Cardiac septum (tissue), 1 donor: ENCODE data around the gene MYMX. TPM values are rescaled to one million over a fixed set of nuclear protein-coding genes. Genes with fewer than 3 reads are reported as not detected.
"Not testable (repeated sequence)": the region's sequence is repeated elsewhere in the genome, so short reads cannot be mapped to it uniquely, and the experiment has no call there.

Source experiments
- DNase-seq: peaks from one replicate; pipeline ENCODE4 v3.0.0-alpha.2; 2020; ENCODE audit warnings: low spot score
- intact Hi-C: fragments of 100-400 bp; cut with DNase I; formaldehyde crosslinking; loops from one replicate; pipeline ENCODE4 v1.14.0; 2022
- long read RNA-seq: library from polyadenylated mRNA; unstranded; transcript quantifications from one replicate; pipeline ENCODE4 v2.0.0, GENCODE V29; 2021
- total RNA-seq: library from RNA; stranded (reverse); fragmentation: NEBNext Ultra II Directional; extraction: Animal tissue kit (Norgen Biotek cat#: 25700); gene quantifications from one replicate; pipeline ENCODE4 v1.2.1, GENCODE V29; 2021
- donor health status: DM: no; HTN: no; CAD: no.

Gene MYMX
- total RNA-seq, result 0.30 TPM
- long read RNA-seq, partial matches to known transcripts, result 0 of 1 reads
- long read RNA-seq, other reads (novel, unspliced or antisense), result 1 of 1 reads

DNA sequence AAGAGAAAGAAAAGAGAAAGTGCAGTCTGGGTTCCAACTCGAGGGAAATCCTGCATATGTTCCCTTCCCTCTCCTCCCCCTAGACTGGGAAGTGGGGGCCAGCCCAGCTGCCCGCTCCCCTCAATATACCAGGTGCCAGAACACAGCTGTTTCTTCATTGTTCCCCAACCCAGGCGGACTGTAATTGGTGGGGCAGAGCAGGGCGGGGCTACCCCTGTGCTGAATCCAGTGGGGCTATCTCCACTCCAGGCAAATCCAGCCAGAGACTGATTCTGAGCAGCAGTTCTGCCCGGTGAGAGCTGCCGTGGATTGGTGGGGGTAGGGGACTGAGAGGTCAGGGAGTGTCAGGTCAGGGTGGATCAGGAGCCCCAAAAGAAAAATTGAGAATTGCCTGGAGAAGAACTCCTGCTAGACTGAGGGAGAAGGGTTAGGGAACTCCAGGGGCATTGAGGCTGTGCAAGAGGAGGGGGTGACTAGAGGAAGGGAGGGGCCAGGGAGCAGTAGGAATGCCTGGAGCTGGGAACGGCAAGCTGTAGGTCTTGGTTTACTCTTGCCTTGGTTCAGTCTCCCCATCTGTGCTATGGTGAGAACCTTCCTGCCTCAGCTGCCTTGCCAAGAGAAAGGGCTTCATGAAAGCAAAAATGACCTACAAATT is at the start of gene MYMX:
TSS of gene MYMX (plus strand) at position 250 of the 655 bp plus-strand sequence. CDS start 546 bp downstream, outside the sequence.
- intact Hi-C loops, result no loop called here
- peak; percentile 66 for DNase-seq

- intact Hi-C loops, result no loop called here
- DNase-seq, result no peak
Measured at GRCh38 chr6:44167567-44167966, 49.2 kb upstream of the MYMX start.

DNA sequence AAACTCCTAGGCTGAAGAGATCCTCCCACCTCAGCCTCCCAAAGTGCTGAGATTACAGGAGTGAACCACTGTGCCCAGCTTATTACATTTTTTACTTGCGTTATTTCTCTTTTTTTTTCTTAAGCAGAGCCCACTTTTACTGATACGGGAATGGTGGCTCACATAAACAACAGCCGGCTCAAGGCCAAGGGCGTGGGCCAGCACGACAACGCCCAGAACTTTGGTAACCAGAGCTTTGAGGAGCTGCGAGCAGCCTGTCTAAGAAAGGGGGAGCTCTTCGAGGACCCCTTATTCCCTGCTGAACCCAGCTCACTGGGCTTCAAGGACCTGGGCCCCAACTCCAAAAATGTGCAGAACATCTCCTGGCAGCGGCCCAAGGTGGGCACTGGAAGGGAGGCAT is 47.6 kb upstream of the MYMX start:
- intact Hi-C loops, result no loop called here
- no peak for DNase-seq

- intact Hi-C loops, result no loop called here
- no peak for DNase-seq
Measured at GRCh38 chr6:44169886-44170570, 46.7 kb upstream of the MYMX start.

DNA sequence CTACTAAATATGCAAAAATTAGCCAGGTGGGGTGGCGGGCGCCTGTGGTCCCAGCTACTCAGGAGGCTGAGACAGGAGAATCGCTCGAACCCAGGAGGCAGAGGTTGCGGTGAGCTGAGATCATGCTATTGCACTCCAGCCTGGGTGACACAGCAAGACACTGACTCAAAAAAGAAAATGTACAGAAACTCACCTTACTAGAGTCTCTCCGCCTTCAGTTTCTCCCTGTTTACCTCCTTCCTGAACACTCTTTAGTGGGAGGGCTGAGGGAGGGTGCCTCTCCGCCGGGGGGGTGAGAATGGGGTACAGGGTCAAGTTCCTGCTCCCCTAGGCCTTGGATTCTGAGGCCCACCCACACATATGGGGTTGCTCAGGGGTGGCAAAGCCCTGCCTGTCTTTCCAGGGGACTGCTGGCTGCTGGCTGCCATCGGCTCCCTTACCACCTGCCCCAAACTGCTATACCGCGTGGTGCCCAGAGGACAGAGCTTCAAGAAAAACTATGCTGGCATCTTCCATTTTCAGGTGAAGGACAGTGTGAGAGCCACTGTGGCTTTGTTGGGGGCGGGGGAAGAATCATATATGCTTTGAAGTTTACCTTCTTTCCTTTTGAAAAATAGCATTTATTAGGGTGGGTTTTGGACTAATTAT is 44.7 kb upstream of the MYMX start:
- intact Hi-C loops, result loop anchor here (2.0 kb wide), 2 partner anchors 63 to 85 kb away; partner anchors contain the start of gene SLC35B2
- no peak for DNase-seq

DNA sequence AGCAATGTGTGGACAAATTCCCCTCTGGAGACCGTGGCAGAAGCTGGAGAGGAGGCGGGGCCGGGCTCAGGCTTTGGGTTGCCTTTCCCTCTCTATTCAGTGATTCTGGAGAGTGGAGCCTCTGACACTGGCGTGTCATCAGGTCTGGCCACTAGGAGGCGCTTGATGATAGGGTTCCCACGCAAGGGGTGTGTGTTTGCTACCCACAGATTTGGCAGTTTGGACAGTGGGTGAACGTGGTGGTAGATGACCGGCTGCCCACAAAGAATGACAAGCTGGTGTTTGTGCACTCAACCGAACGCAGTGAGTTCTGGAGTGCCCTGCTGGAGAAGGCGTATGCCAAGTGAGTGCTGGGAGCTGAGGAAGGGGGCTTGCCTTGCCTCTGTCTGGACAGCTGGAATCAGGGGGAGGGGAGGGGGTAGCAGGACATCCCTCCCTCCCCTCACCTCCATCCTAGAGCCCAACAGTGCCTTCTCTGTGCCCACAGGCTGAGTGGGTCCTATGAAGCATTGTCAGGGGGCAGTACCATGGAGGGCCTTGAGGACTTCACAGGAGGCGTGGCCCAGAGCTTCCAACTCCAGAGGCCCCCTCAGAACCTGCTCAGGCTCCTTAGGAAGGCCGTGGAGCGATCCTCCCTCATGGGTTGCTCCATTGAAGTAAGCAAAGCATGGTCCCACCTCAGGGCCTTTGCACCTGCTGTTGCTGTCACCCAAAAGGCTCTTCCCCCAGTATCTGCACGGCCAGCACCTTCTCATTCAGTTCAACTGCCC is 43.8 kb upstream of the MYMX start:
- intact Hi-C loops, result loop anchor here (2.0 kb wide), 2 partner anchors 62 to 84 kb away; partner anchors contain the start of gene SLC35B2
- DNase-seq, result peak; percentile 89

- intact Hi-C loops, result no loop called here
- no peak for DNase-seq
Measured at GRCh38 chr6:44176130-44176761, 40.5 kb upstream of the MYMX start.

- intact Hi-C loops, result no loop called here
- DNase-seq, result no peak
Measured at GRCh38 chr6:44176762-44177509, 39.8 kb upstream of the MYMX start.

GRCh38 chr6:44177691-44178423 is 38.9 kb upstream of the MYMX start:
- DNase-seq, result no peak

GRCh38 chr6:44178424-44179071 is 38.2 kb upstream of the MYMX start:
- intact Hi-C loops, result no loop called here
- no peak for DNase-seq

More at GRCh38 chr6:44177691-44178423, 38.9 kb upstream of the MYMX start:
- intact Hi-C loops, result no loop called here

GRCh38 chr6:44179072-44179536 is 37.6 kb upstream of the MYMX start:
- no peak for DNase-seq
- intact Hi-C loops, result no loop called here

DNA sequence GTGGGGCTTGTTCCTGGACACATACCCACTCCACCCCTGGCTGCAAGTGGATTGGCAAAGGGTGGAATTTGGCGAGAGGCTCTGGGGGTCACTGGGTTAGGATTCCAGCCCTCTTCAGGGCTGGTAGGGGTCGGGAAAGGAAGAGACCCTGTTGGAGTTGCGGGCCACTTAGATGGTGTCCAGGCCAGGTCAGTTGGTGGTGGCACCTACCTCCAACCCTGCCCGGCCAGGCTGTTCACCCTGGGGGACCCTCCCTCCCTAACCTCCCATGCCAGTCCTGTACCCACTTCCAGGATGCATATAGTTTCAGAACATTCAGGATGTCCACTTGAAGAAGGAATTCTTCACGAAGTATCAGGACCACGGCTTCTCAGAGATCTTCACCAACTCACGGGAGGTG is 37.1 kb upstream of the MYMX start:
- intact Hi-C loops, result no loop called here
- DNase-seq, result no peak

GRCh38 chr6:44180406-44180805 is 36.3 kb upstream of the MYMX start:
- DNase-seq, result no peak
- intact Hi-C loops, result no loop called here

DNA sequence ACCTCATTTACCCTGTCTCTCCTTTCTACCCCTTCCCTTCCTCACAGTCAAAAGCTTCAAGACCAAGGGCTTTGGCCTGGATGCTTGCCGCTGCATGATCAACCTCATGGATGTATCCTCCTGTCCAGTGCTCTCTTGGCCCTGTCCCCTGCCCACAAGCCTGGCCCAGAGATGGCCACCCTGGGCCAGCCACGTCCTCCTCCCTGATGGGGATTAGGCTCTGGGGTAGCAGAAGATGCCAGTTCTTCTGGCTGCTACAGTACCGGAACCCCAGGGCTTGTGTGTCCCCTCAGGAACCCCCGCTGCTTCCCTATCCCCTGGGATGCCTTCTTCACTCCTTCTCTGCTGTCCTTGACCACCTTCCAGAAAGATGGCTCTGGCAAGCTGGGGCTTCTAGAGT is 35.8 kb upstream of the MYMX start:
- intact Hi-C loops, result no loop called here
- no peak for DNase-seq

- intact Hi-C loops, DNase-seq: not testable (repeated sequence)
Measured at GRCh38 chr6:44181784-44182183, 34.9 kb upstream of the MYMX start.

- no peak for DNase-seq
- intact Hi-C loops, result no loop called here
Measured at GRCh38 chr6:44182911-44183390, 33.8 kb upstream of the MYMX start.

- intact Hi-C loops, result no loop called here
- DNase-seq, result no peak
Measured at GRCh38 chr6:44183783-44184182, 32.9 kb upstream of the MYMX start.
